Smooth muscle cell (in vitro differentiated cells): ENCODE results near the gene RNF138. TPM values are rescaled to one million over a fixed set of nuclear protein-coding genes. Genes with fewer than 3 reads are reported as not detected.

Experiments used
- DNase-seq: peaks from one replicate; lab custom pipeline; 2025; ENCODE audit not compliant: unreplicated experiment; lab: John Stamatoyannopoulos, UW
- H2AFZ ChIP-seq: fragments of 200-600 bp; sonication (generic); 2 replicates; pipeline ENCODE4 v1.6.0; 2016; ENCODE audit warnings: antibody characterized with exemption, low read depth, mild to moderate bottlenecking
- H3F3A ChIP-seq: fragments of 200-600 bp; sonication (generic); 2 replicates; pipeline ENCODE4 v1.6.0; 2017; ENCODE audit warnings: antibody characterized with exemption, low read depth
- H3K27ac ChIP-seq: fragments of 200-600 bp; sonication (generic); 2 replicates; pipeline ENCODE4 v1.5.1; 2016; ENCODE audit warnings: low read depth, mild to moderate bottlenecking
- H3K27me3 ChIP-seq: fragments of 200-600 bp; sonication (generic); 2 replicates; pipeline ENCODE4 v1.6.1; 2016; ENCODE audit warnings: low read depth, mild to moderate bottlenecking
- H3K36me3 ChIP-seq: fragments of 200-600 bp; sonication (generic); 2 replicates; pipeline ENCODE4 v1.5.1; 2016; ENCODE audit warnings: low read depth
- H3K4me1 ChIP-seq: fragments of 200-600 bp; sonication (generic); 2 replicates; pipeline ENCODE4 v1.5.1; 2016; ENCODE audit warnings: low read depth
- H3K4me2 ChIP-seq: fragments of 200-600 bp; sonication (generic); 2 replicates; pipeline ENCODE4 v1.6.0; 2016; ENCODE audit warnings: mild to moderate bottlenecking
- H3K4me3 ChIP-seq: fragments of 200-600 bp; sonication (generic); 2 replicates; pipeline ENCODE4 v1.5.1; 2016; ENCODE audit warnings: mild to moderate bottlenecking
- H3K79me2 ChIP-seq: fragments of 200-600 bp; sonication (generic); 2 replicates; pipeline ENCODE4 v1.6.0; 2016; ENCODE audit warnings: low read depth, mild to moderate bottlenecking
- H3K9ac ChIP-seq: fragments of 200-600 bp; sonication (generic); 2 replicates; pipeline ENCODE4 v1.6.0; 2016; ENCODE audit warnings: low read depth
- H3K9me3 ChIP-seq: fragments of 200-600 bp; sonication (generic); replicated peaks from 2 replicates; pipeline ENCODE4 v1.5.1; 2016; ENCODE audit warnings: low read depth
- H4K20me1 ChIP-seq: fragments of 200-600 bp; sonication (generic); 2 replicates; pipeline ENCODE4 v1.6.0; 2016; ENCODE audit warnings: low read depth
- CTCF ChIP-seq: fragments of 200-600 bp; sonication (generic); IDR thresholded peaks from 2 replicates; pipeline ENCODE4 v1.5.1; 2017; ENCODE audit warnings: borderline replicate concordance, mild to moderate bottlenecking, antibody characterized with exemption; ENCODE audit not compliant: insufficient read depth, poor library complexity, severe bottlenecking
- WGBS: methylation state at CpG from one replicate; pipeline ENCODE4 v1.1.7; 2016; ENCODE audit warnings: low lambda C conversion rate; 5-methylcytosine and 5-hydroxymethylcytosine counted together
- polyA plus RNA-seq: library from polyadenylated mRNA; unstranded; fragments of >200 nt; fragmentation: Nextera tagmentation; extraction: Ambion mirVana; gene quantifications from 2 replicates; pipeline ENCODE4 v1.2.1, GENCODE V29; 2016
- total RNA-seq: library from RNA; depleted of rRNA; stranded (reverse); fragments of >200 nt; gene quantifications from 2 replicates; pipeline ENCODE4 v1.2.3, GENCODE V29; 2014

Gene RNF138
- total and polyA plus RNA-seq, 2 experiments from 2014 or later, result 10.2 to 15.6 TPM

DNA sequence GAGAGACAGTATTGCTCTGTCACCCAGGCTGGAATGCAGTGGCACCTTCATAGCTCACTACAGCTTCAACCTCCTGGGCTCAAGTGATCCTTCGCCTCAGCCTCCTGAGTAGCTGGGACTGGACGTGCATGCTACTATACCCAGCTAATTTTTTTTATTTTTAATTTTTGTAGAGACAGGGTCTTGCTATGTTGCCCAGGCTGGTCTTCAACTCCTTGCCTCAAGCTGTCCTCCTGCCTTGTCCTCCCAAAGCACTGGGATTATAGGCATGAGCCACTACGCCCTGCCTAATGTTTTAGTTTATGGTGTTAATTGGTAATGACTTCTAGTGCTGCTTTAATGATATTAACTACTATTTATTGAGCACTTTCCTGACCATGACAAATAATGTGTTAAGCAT, 18.3 kb downstream of the RNF138 start:
- Histone ChIP-seq H3K9me3 (no peaks in the 10 kb centered on the region), H3K27me3 (no peaks in the 10 kb centered on the region), H3K4me2 (no peak overlapping the region), H3K4me1 (no peaks in the 10 kb centered on the region), H3F3A (no peaks in the 10 kb centered on the region), H3K4me3 (no peak overlapping the region), H4K20me1 (peaks cover 77% of the 10 kb centered on the region), H2AFZ (no peak overlapping the region), H3K36me3 (no peaks in the 10 kb centered on the region), H3K9ac (no peak overlapping the region), H3K27ac (no peak overlapping the region), H3K79me2 (peaks cover 68% of the 10 kb centered on the region)
- 96% methylated on average over 3 of the region's 3 CpGs for WGBS
- no peak for DNase-seq
- TF ChIP-seq CTCF, result no peak

- no peak for TF ChIP-seq CTCF
- 99% methylated on average over 3 of the region's 3 CpGs for WGBS
- Histone ChIP-seq H3F3A (no peaks in the 10 kb centered on the region), H3K79me2 (peaks cover 57% of the 10 kb centered on the region), H3K9me3 (no peaks in the 10 kb centered on the region), H3K36me3 (no peaks in the 10 kb centered on the region), H4K20me1 (peaks cover 61% of the 10 kb centered on the region), H3K4me3 (no peak overlapping the region), H3K27me3 (no peaks in the 10 kb centered on the region), H3K4me2 (no peak overlapping the region), H3K9ac (no peak overlapping the region), H3K4me1 (no peaks in the 10 kb centered on the region), H2AFZ (no peak overlapping the region), H3K27ac (no peak overlapping the region)
- DNase-seq, result no peak
These were observed 20.0 kb downstream of the RNF138 start for GRCh38 chr18:32111706-32112105.

DNA sequence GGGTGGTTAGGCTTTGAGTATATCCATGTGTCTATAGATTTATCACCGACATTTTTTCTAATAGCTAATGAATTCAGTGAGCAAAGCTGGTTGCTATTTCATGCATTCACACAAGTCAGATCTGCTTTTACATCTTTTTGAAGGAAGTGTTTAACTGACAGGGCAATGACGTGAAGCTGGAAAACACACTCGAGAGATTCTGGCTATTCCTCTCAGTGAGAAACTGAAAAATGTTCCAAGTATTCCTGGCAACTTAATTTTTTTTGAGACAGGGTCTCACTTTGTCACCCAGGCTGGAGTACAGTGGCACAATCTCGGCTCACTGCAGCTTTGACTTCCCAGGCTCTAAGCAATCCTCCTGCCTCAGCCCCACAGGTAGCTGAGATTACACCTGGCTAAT, 21.2 kb downstream of the RNF138 start:
- Histone ChIP-seq H4K20me1 (peaks cover 50% of the 10 kb centered on the region), H3K4me3 (no peak overlapping the region), H2AFZ (no peak overlapping the region), H3K27ac (no peak overlapping the region), H3K4me1 (no peaks in the 10 kb centered on the region), H3K36me3 (no peaks in the 10 kb centered on the region), H3K9ac (no peak overlapping the region), H3F3A (no peaks in the 10 kb centered on the region), H3K9me3 (no peaks in the 10 kb centered on the region), H3K4me2 (no peak overlapping the region), H3K27me3 (no peaks in the 10 kb centered on the region), H3K79me2 (peaks cover 46% of the 10 kb centered on the region)
- TF ChIP-seq CTCF, result no peak
- DNase-seq, result no peak
- 94% methylated on average over 4 of the region's 4 CpGs for WGBS

DNA sequence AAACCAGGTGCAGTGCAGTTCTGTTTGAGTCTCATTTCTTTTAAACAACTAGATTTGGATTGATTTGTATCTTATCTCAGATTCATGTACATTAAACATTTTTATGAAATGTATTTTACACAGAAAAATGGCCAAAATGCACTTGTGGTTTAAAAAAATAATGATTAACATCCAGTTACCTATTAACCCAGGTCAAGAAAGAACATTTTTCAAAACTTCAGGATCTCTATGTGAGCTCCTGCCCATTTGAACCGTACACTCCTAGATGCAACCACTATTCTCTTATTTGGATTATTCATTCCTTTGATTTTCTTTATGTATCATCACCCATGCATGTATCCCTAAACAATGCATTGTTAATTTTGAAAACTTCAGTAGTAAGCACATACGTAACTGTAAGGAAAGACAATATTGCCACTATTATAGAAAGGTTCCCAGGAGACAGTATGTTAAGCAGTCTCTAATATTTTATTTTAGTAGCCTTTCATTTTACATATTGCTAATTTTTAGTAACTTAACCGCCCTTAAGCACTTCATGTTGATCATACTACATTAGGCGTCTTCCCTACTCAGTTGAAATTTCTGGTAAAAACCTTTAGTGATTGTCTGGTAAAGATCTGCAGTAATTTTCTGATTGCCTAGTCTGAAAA, 22.7 kb downstream of the RNF138 start:
- Histone ChIP-seq H2AFZ (no peak overlapping the region), H3K27ac (no peak overlapping the region), H3K27me3 (no peaks in the 10 kb centered on the region), H3K4me3 (no peak overlapping the region), H3K36me3 (no peaks in the 10 kb centered on the region), H4K20me1 (peaks cover 34% of the 10 kb centered on the region), H3K4me1 (no peaks in the 10 kb centered on the region), H3K79me2 (peaks cover 44% of the 10 kb centered on the region), H3F3A (no peaks in the 10 kb centered on the region), H3K4me2 (no peak overlapping the region), H3K9me3 (no peaks in the 10 kb centered on the region), H3K9ac (no peak overlapping the region)
- TF ChIP-seq CTCF, result no peak
- WGBS, result 97% methylated on average over 4 of the region's 4 CpGs
- DNase-seq, result no peak
